Fibroblast of pulmonary artery (primary cell): ENCODE measurements around the gene CDK5R1.
"Not testable (repeated sequence)": the region's sequence is repeated elsewhere in the genome, so short reads cannot be mapped to it uniquely, and the experiment has no call there.

Source experiments
- DNase-seq: peaks from one replicate; pipeline ENCODE4 v3.0.0-alpha.2; 2010; ENCODE audit warnings: low read depth
- H3K4me3 ChIP-seq: replicated peaks from 2 replicates; pipeline ENCODE4 v1.5.1; 2011; ENCODE audit warnings: low read depth, mild to moderate bottlenecking, control low read depth, low read length, moderate library complexity
- TF ChIP-seq, protein P1 (sequence below): IDR thresholded peaks from 2 replicates; pipeline ENCODE4 v1.5.1; 2011; ENCODE audit warnings: mild to moderate bottlenecking, control low read depth, low read length, inconsistent platforms; ENCODE audit errors: missing control alignments

Gene CDK5R1

DNA sequence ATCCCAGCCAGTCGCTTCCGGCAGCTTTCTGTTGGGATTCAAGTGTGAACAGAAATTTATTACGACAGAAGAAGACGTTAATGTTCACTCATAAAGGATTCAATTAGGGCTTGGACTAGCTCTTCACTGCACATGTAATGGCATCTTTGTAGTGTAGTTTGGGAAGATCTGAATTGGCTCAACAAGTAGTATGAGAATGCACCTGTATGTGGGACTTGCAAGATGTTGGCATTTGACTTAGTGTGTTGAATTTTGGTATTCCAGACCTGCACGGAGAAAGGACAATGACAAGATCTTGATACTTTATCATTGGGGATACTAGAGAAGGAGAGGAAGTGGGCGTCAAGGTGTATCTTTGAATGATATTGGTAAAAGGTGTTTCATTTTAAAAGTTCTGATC lies 41.3 kb upstream of the CDK5R1 start:
- no peak for DNase-seq
- H3K4me3 ChIP-seq = peak overlapping the region; percentile 90
- TF ChIP-seq, protein P1, sequence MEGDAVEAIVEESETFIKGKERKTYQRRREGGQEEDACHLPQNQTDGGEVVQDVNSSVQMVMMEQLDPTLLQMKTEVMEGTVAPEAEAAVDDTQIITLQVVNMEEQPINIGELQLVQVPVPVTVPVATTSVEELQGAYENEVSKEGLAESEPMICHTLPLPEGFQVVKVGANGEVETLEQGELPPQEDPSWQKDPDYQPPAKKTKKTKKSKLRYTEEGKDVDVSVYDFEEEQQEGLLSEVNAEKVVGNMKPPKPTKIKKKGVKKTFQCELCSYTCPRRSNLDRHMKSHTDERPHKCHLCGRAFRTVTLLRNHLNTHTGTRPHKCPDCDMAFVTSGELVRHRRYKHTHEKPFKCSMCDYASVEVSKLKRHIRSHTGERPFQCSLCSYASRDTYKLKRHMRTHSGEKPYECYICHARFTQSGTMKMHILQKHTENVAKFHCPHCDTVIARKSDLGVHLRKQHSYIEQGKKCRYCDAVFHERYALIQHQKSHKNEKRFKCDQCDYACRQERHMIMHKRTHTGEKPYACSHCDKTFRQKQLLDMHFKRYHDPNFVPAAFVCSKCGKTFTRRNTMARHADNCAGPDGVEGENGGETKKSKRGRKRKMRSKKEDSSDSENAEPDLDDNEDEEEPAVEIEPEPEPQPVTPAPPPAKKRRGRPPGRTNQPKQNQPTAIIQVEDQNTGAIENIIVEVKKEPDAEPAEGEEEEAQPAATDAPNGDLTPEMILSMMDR = no peak

DNA sequence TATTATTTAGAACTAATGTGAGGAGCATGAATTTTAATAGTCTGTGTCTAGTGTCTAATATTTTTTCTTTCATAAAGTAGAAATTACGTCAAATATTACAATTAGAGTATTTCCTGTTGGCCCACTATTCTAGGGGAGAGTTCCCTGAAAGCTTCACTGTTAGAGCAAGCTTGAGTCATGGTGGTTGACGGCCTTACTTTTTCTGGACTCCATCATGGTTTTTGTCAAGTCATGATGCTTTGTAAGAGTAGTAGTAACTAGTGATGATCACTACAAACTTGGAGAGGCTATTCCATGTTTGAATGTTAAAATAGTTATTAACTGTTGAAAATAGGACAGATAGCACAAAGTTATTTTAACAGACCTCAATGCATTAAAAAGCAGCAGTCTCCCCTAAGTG lies 40.8 kb upstream of the CDK5R1 start:
- DNase-seq = peak; percentile 40
- peak overlapping the region; percentile 90 for H3K4me3 ChIP-seq
- TF ChIP-seq, protein P1 = no peak

DNA sequence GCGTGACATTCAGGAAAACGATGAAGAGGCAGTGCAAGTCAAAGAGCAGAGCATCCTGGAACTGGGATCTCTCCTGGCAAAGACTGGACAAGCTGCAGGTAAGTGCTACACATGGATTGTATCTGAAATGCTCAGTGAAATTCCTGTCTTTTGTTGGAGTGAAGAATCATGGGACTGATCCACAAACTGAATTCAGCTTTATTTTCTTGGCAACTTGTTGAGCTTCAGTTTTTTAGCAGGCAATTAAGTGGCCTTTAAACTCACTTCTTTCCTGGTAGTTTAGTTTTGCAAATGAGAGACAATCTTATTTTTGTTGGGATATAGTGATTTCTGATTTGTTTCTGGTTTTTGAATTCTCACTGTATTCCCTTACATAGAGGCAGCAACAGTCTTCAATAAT lies 39.8 kb upstream of the CDK5R1 start:
- TF ChIP-seq, protein P1 = no peak
- no peak for DNase-seq
- no peak overlapping the region for H3K4me3 ChIP-seq

DNA sequence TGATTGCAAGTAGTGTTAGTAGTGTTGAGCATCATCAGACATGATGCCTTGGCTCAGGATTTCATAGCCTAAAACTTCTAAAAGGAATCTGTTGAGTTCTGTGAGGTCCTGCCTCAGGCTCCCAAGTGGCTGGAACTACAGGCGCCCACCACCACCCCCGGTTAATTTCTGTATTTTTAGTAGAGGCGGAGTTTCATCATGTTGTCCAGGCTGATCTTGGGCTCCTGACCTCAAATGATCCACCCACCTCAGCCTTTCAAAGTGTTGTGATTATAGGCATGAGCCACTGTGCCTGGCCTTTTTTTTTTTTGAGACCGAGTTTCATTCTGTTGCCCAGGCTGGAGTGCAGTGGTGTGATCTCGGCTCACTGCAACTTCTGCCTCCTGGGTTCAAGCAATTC lies 36.8 kb upstream of the CDK5R1 start:
- no peak overlapping the region for H3K4me3 ChIP-seq
- TF ChIP-seq, protein P1 = no peak
- DNase-seq = no peak

DNA sequence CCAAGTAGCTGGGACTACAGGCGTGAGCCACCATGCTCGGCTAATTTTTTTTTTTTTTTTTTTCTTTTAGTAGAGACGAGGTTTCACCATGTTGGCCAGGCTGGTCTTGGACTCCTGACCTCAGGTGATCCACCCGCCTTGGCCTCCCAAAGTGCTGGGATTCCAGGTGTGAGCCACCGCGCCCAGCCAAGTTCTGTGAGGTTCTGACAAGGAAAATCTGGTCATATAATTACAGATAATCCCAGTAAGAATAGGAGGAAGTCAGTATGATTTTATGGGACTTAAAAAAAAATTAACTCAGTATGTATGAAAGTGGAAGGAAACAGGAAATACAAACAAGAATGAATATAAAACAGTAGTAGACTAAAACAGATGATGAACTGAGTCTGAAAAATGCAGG lies 36.4 kb upstream of the CDK5R1 start:
- H3K4me3 ChIP-seq, DNase-seq: not testable (repeated sequence)

DNA sequence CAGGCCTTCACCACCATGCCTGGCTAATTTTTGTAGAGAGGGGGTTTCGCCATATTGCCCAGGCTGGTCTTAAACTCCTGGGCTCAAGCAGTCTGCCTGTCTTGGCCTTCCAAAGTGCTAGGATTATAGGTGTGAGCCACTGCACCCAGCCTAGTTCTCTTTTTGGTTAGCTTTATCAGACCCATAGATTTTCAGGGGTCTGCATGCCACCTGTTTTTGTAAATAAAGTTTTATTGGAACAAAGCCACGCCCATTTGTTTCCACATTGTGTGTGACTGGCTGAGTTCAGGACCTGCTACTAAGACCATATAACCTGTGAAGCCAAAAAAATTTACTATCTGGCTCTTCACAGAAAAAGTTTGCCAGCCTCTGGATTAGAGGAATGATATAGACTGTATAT lies 34.9 kb upstream of the CDK5R1 start:
- TF ChIP-seq, protein P1 = no peak
- no peak overlapping the region for H3K4me3 ChIP-seq
- no peak for DNase-seq

DNA sequence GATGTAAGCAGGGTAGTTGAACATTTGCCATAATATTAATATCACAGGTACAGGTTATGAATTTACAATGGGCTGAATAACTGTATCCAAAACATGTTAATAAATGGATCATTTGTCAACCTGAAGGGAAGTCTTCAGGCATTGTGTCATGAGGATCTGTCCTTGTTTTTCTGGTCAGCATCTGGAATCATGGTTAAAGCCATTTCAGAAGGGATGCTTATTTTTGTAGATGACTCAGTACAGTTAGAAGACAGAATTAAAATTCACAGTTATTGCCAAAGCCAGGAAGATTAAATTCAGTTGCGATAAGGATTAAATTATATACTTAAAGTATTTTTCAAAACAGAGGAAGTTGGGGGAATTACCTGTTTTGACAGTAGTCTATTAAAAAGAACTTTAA lies 34.5 kb upstream of the CDK5R1 start:
- DNase-seq = no peak
- H3K4me3 ChIP-seq = no peak overlapping the region
- TF ChIP-seq, protein P1 = no peak

DNA sequence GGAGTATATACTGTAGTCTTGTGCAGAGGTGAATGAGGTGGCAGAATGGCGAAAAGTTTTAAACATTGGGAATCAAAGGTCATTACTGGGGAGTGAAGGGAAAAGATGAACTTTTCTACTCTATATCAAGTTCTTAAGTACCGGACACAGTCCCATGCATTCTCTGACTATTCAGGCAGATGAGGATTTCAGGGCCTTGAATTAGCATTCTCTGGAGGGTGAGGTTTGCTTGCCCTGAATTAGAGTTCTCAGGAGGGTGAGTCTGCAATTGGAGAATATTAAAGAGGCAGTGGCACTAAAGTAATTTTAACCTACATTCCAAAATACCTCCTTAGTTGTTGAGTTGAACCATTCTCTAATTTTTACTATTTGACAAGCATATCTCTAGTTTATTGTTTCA lies 33.4 kb upstream of the CDK5R1 start:
- TF ChIP-seq, protein P1 = no peak
- H3K4me3 ChIP-seq = no peak overlapping the region
- DNase-seq = no peak
